GM23338 (cell line): ENCODE measurements around the gene RPLP1. TPM values are rescaled to one million over a fixed set of nuclear protein-coding genes. Genes with fewer than 3 reads are reported as not detected.
A peak's percentile ranks its signal among the peaks of the same experiment; 100 is the strongest.

Experiments used
- ATAC-seq: fragments of 200-7000 bp; cut with Tn5 transposase; 3 replicates; pipeline ENCODE4 v1.9.1; 2020
- DNase-seq: peaks from one replicate; pipeline ENCODE4 v3.0.0-alpha.2; 2015; ENCODE audit warnings: low spot score
- H2AFZ ChIP-seq: fragments of 200-600 bp; sonication (generic); 2 replicates; pipeline ENCODE4 v1.8.0; 2016; ENCODE audit warnings: antibody characterized with exemption, mild to moderate bottlenecking, moderate library complexity
- H3F3A ChIP-seq: fragments of 200-600 bp; sonication (generic); replicated peaks from 2 replicates; pipeline ENCODE4 v1.8.0; 2017; ENCODE audit warnings: antibody characterized with exemption, mixed run types, low read depth
- H3K27ac ChIP-seq: fragments of 200-600 bp; sonication (generic); 2 replicates; pipeline ENCODE4 v1.6.1; 2016; ENCODE audit warnings: low read depth
- H3K27me3 ChIP-seq: fragments of 200-600 bp; sonication (generic); 2 replicates; pipeline ENCODE4 v1.8.0; 2016; ENCODE audit warnings: mild to moderate bottlenecking, mixed run types, moderate library complexity; ENCODE audit not compliant: insufficient read depth
- H3K36me3 ChIP-seq: fragments of 200-600 bp; sonication (generic); 2 replicates; pipeline ENCODE4 v1.8.0; 2016; ENCODE audit warnings: mild to moderate bottlenecking; ENCODE audit not compliant: insufficient read depth
- H3K4me1 ChIP-seq: fragments of 200-600 bp; sonication (generic); 2 replicates; pipeline ENCODE4 v1.8.0; 2016; ENCODE audit warnings: mild to moderate bottlenecking, moderate library complexity; ENCODE audit not compliant: insufficient read depth
- H3K4me2 ChIP-seq: fragments of 200-600 bp; sonication (generic); 2 replicates; pipeline ENCODE4 v1.7.1; 2017; ENCODE audit warnings: mixed run types
- H3K4me3 ChIP-seq: fragments of 200-600 bp; sonication (generic); 2 replicates; pipeline ENCODE4 v1.6.1; 2016; ENCODE audit warnings: mixed run types
- H3K79me2 ChIP-seq: fragments of 200-600 bp; sonication (generic); replicated peaks from 2 replicates; pipeline ENCODE4 v1.8.0; 2017; ENCODE audit warnings: mild to moderate bottlenecking; ENCODE audit not compliant: insufficient read depth
- H3K9me2 ChIP-seq: fragments of 200-600 bp; sonication (generic); 2 replicates; pipeline ENCODE4 v1.8.0; 2017; ENCODE audit not compliant: insufficient read depth
- H4K20me1 ChIP-seq: fragments of 200-600 bp; sonication (generic); replicated peaks from 2 replicates; pipeline ENCODE4 v1.8.0; 2017; ENCODE audit warnings: mild to moderate bottlenecking; ENCODE audit not compliant: insufficient read depth
- H3K27ac Mint-ChIP-seq: 2 replicates; pipeline ENCODE4 v1.8.0; 2020; ENCODE audit warnings: inconsistent platforms, mild to moderate bottlenecking, moderate library complexity, mixed read lengths
- H3K27me3 Mint-ChIP-seq: 3 replicates; pipeline ENCODE4 v1.8.0; 2022; ENCODE audit warnings: low read depth, mild to moderate bottlenecking, moderate library complexity, mixed read lengths, inconsistent platforms; ENCODE audit not compliant: insufficient read depth, poor library complexity
- H3K36me3 Mint-ChIP-seq: 3 replicates; pipeline ENCODE4 v1.8.0; 2021; ENCODE audit warnings: low read depth, mild to moderate bottlenecking, inconsistent platforms, moderate library complexity, mixed read lengths
- H3K4me1 Mint-ChIP-seq: 3 replicates; pipeline ENCODE4 v1.8.0; 2020; ENCODE audit warnings: mild to moderate bottlenecking, inconsistent platforms, mixed read lengths
- H3K4me3 Mint-ChIP-seq: 3 replicates; pipeline ENCODE4 v1.8.0; 2021; ENCODE audit warnings: moderate library complexity, mild to moderate bottlenecking, inconsistent platforms, mixed read lengths
- H3K9me3 Mint-ChIP-seq: 3 replicates; pipeline ENCODE4 v1.8.0; 2020; ENCODE audit warnings: moderate library complexity, mild to moderate bottlenecking, inconsistent platforms, mixed read lengths
- CREB1 ChIP-seq: fragments of 250-450 bp; sonication (Bioruptor Pico); IDR thresholded peaks from 2 replicates; pipeline ENCODE4 v1.5.0; 2020; ENCODE audit warnings: low read depth, mild to moderate bottlenecking, moderate library complexity
- EZH2 ChIP-seq: fragments of 200-600 bp; sonication (generic); IDR thresholded peaks from one replicate; pipeline ENCODE4 v1.8.0; 2017; ENCODE audit warnings: antibody characterized with exemption, mild to moderate bottlenecking, low read depth; ENCODE audit not compliant: unreplicated experiment
- EZH2phosphoT487 ChIP-seq: fragments of 200-600 bp; sonication (generic); IDR thresholded peaks from one replicate; pipeline ENCODE4 v1.8.1; 2018; ENCODE audit warnings: antibody characterized with exemption; ENCODE audit not compliant: unreplicated experiment
- JUNB ChIP-seq: IDR thresholded peaks from one replicate; pipeline ENCODE4 v1.6.1; 2016; ENCODE audit warnings: antibody characterized with exemption; ENCODE audit not compliant: unreplicated experiment
- NANOG ChIP-seq: IDR thresholded peaks from 2 replicates; pipeline ENCODE4 v1.6.1; 2016; ENCODE audit warnings: antibody characterized with exemption, borderline replicate concordance
- POLR2AphosphoS5 ChIP-seq: IDR thresholded peaks from 2 replicates; pipeline ENCODE4 v1.6.1; 2016; ENCODE audit warnings: antibody characterized with exemption, low read depth
- STAT1 ChIP-seq: IDR thresholded peaks from one replicate; pipeline ENCODE4 v1.6.1; 2016; ENCODE audit warnings: antibody characterized with exemption; ENCODE audit not compliant: unreplicated experiment
- ZNF114 ChIP-seq: fragments of 250-450 bp; sonication (Bioruptor Pico); IDR thresholded peaks from 2 replicates; pipeline ENCODE4 v1.5.0; 2020; ENCODE audit warnings: mild to moderate bottlenecking, moderate library complexity
- polyA plus RNA-seq: library from polyadenylated mRNA; unstranded; fragments of >200 nt; fragmentation: Nextera tagmentation; extraction: Ambion mirVana; gene quantifications from 2 replicates; pipeline ENCODE4 v1.2.1, GENCODE V29; 2016
- total RNA-seq: library from RNA; depleted of rRNA; stranded (reverse); fragments of >200 nt; shearing (Covaris generic); gene quantifications from 2 replicates; pipeline ENCODE4 v1.2.3, GENCODE V29; 2014
- TF ChIP-seq, protein P1 (sequence below): IDR thresholded peaks from 2 replicates; pipeline ENCODE4 v1.6.1; 2016; ENCODE audit warnings: antibody characterized with exemption
- TF ChIP-seq, protein P2 (sequence below), 2 experiments: fragments of 200-600 bp in 1 of 2; sonication (generic) in 1 of 2; conservative IDR thresholded peaks; 2 replicates each; pipeline versions ENCODE4 v1.5.1 to v1.6.1; 2016 to 2017; ENCODE audit warnings: antibody characterized with exemption in 2 of 2, low read depth in 2 of 2, mild to moderate bottlenecking in 2 of 2, moderate library complexity in 1 of 2
- TF ChIP-seq, protein P3 (sequence below): fragments of 250-450 bp; sonication (Bioruptor Pico); IDR thresholded peaks from 2 replicates; pipeline ENCODE4 v1.5.0; 2020; ENCODE audit warnings: mild to moderate bottlenecking, moderate library complexity

The RPLP1 gene
- total and polyA plus RNA-seq, 2 experiments from 2014 or later: 283 to 3,258 TPM

DNA sequence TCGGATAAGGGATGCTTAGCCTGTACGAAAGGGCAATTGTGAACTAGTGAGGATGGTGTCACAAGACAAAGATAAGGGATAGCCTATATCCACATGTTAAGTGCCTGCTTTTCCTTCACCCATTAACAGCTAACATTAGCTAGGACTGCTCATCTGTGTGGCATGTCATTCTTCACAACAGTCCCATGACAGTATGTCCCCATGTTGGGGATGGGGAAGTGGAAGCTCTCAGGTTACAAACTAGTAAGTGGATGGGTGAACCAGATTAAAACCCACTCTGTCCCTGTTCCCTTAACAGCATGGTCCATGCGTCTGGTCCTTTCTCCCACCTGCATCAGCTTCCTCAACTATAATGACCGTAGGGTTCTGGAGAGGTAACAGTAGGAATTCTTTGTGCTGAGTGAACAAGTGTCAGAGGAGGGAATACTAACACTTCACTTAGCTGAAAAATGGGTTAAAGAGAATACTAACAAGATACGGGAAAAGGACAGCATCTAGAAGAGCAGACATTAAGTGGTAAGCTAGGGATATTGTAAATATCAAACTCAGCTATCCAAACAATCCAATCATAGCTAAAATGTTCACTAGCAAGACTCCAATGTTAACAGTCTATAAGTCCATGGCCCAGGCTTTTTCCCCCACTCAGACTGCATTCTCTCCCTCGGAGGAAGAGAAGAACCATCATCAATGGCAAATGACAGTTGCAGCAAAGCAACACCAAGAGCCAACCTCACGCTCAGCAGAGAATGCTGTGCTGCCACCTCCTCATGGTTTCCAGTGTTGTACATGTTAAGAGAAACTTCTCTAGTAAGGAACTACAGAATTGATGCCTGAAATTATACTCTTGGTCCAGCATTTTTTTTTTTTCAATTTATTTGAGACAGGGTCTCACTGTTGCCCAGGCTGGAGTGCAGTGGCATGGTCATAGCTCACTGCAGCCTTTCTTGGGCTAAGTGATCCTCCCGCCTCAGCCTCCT, 5.0 kb downstream of the RPLP1 start:
- peaks cover 14% of the 10 kb centered on the region; the same call in 2 of the 3 replicates for H3K9me3 Mint-ChIP-seq
- Histone ChIP-seq H3K36me3 (peaks cover 32% of the 10 kb centered on the region), H3K79me2 (peaks cover 34% of the 10 kb centered on the region), H3K4me1 (peaks cover 10% of the 10 kb centered on the region), H3K4me2 (no peak overlapping the region), H4K20me1 (peaks cover 53% of the 10 kb centered on the region), H2AFZ (no peak overlapping the region), H3K27ac (peak overlapping the region; percentile 83), H3K4me3 (no peak overlapping the region), H3K9me2 (no peaks in the 10 kb centered on the region), H3K27me3 (no peaks in the 10 kb centered on the region), H3F3A (peaks cover 45% of the 10 kb centered on the region)
- DNase-seq (no peak), ATAC-seq (no peak; the same call in 2 of the 3 replicates)
- TF ChIP-seq, protein P1, sequence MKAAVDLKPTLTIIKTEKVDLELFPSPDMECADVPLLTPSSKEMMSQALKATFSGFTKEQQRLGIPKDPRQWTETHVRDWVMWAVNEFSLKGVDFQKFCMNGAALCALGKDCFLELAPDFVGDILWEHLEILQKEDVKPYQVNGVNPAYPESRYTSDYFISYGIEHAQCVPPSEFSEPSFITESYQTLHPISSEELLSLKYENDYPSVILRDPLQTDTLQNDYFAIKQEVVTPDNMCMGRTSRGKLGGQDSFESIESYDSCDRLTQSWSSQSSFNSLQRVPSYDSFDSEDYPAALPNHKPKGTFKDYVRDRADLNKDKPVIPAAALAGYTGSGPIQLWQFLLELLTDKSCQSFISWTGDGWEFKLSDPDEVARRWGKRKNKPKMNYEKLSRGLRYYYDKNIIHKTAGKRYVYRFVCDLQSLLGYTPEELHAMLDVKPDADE: no peak
- no peak for TF ChIP-seq ZNF114 (CRISPR knock-in tag)
- no peak for TF ChIP-seq STAT1
- TF ChIP-seq JUNB: no peak
- TF ChIP-seq POLR2AphosphoS5: no peak; the same call in 1 of the 2 replicates
- no peak overlapping the region for H3K27ac Mint-ChIP-seq
- peaks cover 12% of the 10 kb centered on the region; the same call in 2 of the 3 replicates for H3K4me1 Mint-ChIP-seq
- no peaks in the 10 kb centered on the region for H3K27me3 Mint-ChIP-seq
- H3K36me3 Mint-ChIP-seq: peaks cover 61% of the 10 kb centered on the region
- no peak overlapping the region for H3K4me3 Mint-ChIP-seq

DNA sequence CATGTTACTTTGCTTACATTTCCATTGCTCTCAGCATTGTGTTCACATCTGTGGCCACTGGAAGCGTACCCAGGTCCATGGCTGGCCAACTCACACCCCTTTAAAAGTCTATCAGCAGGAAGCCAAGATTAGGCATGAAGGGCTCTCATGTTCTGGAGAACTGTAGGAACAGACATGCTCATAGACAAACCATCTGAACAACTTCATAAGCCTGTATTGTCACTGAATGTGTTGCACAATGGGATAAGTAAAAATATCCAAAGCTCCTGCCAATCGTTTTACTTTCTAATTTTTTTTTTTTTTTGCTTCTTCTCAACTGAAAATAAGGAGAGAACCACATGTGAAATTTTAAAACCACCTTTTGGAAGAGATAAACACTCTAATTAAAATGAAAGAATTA, 6.4 kb downstream of the RPLP1 start:
- peaks cover 42% of the 10 kb centered on the region for H4K20me1 ChIP-seq
- H3K79me2 ChIP-seq: peaks cover 20% of the 10 kb centered on the region
- Mint-ChIP-seq H3K9me3 (peaks cover 4% of the 10 kb centered on the region; the same call in 2 of the 3 replicates), H3K4me3 (no peak overlapping the region), H3K27me3 (no peaks in the 10 kb centered on the region), H3K27ac (no peak overlapping the region), H3K4me1 (peaks cover 18% of the 10 kb centered on the region; the same call in 2 of the 3 replicates), H3K36me3 (peaks cover 48% of the 10 kb centered on the region)
- peaks cover 41% of the 10 kb centered on the region for H3F3A ChIP-seq
- no peaks in the 10 kb centered on the region for H3K9me2 ChIP-seq
- no peak overlapping the region for H3K4me3 ChIP-seq
- DNase-seq (no peak), ATAC-seq (no peak)
- H3K27ac ChIP-seq: 0 out of 2 replicates have a peak overlapping the region, but pooled peaks have one; percentile 18
- H2AFZ ChIP-seq: no peak overlapping the region
- no peak overlapping the region for H3K4me2 ChIP-seq
- peaks cover 10% of the 10 kb centered on the region for H3K4me1 ChIP-seq
- H3K36me3 ChIP-seq: peaks cover 24% of the 10 kb centered on the region
- H3K27me3 ChIP-seq: no peaks in the 10 kb centered on the region
- TF ChIP-seq EZH2: no peak
- TF ChIP-seq CREB1 (CRISPR knock-in tag): no peak
- no peak for TF ChIP-seq EZH2phosphoT487
- TF ChIP-seq STAT1: no peak
- TF ChIP-seq, protein P2, sequence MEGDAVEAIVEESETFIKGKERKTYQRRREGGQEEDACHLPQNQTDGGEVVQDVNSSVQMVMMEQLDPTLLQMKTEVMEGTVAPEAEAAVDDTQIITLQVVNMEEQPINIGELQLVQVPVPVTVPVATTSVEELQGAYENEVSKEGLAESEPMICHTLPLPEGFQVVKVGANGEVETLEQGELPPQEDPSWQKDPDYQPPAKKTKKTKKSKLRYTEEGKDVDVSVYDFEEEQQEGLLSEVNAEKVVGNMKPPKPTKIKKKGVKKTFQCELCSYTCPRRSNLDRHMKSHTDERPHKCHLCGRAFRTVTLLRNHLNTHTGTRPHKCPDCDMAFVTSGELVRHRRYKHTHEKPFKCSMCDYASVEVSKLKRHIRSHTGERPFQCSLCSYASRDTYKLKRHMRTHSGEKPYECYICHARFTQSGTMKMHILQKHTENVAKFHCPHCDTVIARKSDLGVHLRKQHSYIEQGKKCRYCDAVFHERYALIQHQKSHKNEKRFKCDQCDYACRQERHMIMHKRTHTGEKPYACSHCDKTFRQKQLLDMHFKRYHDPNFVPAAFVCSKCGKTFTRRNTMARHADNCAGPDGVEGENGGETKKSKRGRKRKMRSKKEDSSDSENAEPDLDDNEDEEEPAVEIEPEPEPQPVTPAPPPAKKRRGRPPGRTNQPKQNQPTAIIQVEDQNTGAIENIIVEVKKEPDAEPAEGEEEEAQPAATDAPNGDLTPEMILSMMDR (conservative IDR thresholded peaks at IDR 0.05; ENCODE audit: low read depth in 2 of 2): no peak
- TF ChIP-seq, protein P3, sequence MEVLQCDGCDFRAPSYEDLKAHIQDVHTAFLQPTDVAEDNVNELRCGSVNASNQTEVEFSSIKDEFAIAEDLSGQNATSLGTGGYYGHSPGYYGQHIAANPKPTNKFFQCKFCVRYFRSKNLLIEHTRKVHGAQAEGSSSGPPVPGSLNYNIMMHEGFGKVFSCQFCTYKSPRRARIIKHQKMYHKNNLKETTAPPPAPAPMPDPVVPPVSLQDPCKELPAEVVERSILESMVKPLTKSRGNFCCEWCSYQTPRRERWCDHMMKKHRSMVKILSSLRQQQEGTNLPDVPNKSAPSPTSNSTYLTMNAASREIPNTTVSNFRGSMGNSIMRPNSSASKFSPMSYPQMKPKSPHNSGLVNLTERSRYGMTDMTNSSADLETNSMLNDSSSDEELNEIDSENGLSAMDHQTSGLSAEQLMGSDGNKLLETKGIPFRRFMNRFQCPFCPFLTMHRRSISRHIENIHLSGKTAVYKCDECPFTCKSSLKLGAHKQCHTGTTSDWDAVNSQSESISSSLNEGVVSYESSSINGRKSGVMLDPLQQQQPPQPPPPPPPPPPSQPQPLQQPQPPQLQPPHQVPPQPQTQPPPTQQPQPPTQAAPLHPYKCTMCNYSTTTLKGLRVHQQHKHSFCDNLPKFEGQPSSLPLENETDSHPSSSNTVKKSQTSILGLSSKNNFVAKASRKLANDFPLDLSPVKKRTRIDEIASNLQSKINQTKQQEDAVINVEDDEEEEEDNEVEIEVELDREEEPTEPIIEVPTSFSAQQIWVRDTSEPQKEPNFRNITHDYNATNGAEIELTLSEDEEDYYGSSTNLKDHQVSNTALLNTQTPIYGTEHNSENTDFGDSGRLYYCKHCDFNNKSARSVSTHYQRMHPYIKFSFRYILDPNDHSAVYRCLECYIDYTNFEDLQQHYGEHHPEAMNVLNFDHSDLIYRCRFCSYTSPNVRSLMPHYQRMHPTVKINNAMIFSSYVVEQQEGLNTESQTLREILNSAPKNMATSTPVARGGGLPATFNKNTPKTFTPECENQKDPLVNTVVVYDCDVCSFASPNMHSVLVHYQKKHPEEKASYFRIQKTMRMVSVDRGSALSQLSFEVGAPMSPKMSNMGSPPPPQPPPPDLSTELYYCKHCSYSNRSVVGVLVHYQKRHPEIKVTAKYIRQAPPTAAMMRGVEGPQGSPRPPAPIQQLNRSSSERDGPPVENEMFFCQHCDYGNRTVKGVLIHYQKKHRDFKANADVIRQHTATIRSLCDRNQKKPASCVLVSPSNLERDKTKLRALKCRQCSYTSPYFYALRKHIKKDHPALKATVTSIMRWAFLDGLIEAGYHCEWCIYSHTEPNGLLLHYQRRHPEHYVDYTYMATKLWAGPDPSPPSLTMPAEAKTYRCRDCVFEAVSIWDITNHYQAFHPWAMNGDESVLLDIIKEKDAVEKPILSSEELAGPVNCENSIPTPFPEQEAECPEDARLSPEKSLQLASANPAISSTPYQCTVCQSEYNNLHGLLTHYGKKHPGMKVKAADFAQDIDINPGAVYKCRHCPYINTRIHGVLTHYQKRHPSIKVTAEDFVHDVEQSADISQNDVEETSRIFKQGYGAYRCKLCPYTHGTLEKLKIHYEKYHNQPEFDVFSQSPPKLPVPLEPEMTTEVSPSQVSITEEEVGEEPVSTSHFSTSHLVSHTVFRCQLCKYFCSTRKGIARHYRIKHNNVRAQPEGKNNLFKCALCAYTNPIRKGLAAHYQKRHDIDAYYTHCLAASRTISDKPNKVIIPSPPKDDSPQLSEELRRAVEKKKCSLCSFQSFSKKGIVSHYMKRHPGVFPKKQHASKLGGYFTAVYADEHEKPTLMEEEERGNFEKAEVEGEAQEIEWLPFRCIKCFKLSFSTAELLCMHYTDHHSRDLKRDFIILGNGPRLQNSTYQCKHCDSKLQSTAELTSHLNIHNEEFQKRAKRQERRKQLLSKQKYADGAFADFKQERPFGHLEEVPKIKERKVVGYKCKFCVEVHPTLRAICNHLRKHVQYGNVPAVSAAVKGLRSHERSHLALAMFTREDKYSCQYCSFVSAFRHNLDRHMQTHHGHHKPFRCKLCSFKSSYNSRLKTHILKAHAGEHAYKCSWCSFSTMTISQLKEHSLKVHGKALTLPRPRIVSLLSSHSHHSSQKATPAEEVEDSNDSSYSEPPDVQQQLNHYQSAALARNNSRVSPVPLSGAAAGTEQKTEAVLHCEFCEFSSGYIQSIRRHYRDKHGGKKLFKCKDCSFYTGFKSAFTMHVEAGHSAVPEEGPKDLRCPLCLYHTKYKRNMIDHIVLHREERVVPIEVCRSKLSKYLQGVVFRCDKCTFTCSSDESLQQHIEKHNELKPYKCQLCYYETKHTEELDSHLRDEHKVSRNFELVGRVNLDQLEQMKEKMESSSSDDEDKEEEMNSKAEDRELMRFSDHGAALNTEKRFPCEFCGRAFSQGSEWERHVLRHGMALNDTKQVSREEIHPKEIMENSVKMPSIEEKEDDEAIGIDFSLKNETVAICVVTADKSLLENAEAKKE (CRISPR knock-in tag): no peak
- no peak for TF ChIP-seq POLR2AphosphoS5
- TF ChIP-seq NANOG: no peak
